ENCODE data around the gene STON2. TPM values are rescaled to one million over a fixed set of nuclear protein-coding genes. Genes with fewer than 3 reads are reported as not detected.

The STON2 gene
- total RNA-seq, 1 donor from 2014 or later = 66.8 TPM

- Mint-ChIP-seq H3K36me3 (ENCODE audit: low read depth, unreplicated experiment) (peaks cover 4% of the 10 kb centered on the region), H3K4me3 (ENCODE audit: unreplicated experiment) (peak overlapping the region; percentile 90), H3K9me3 (ENCODE audit: unreplicated experiment) (no peaks in the 10 kb centered on the region), H3K27me3 (ENCODE audit: unreplicated experiment) (peaks cover 16% of the 10 kb centered on the region), H3K4me1 (ENCODE audit: unreplicated experiment) (peaks cover 22% of the 10 kb centered on the region), H3K27ac (ENCODE audit: unreplicated experiment) (no peak overlapping the region)
- peak; percentile 89 for DNase-seq (ENCODE audit: low spot score)
- TF ChIP-seq, protein P1, sequence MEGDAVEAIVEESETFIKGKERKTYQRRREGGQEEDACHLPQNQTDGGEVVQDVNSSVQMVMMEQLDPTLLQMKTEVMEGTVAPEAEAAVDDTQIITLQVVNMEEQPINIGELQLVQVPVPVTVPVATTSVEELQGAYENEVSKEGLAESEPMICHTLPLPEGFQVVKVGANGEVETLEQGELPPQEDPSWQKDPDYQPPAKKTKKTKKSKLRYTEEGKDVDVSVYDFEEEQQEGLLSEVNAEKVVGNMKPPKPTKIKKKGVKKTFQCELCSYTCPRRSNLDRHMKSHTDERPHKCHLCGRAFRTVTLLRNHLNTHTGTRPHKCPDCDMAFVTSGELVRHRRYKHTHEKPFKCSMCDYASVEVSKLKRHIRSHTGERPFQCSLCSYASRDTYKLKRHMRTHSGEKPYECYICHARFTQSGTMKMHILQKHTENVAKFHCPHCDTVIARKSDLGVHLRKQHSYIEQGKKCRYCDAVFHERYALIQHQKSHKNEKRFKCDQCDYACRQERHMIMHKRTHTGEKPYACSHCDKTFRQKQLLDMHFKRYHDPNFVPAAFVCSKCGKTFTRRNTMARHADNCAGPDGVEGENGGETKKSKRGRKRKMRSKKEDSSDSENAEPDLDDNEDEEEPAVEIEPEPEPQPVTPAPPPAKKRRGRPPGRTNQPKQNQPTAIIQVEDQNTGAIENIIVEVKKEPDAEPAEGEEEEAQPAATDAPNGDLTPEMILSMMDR (IDR thresholded peaks at IDR 0.05; ENCODE audit: unreplicated experiment) = no peak
These were observed 36.4 kb upstream of the STON2 start for GRCh38 chr14:81436296-81437138.

DNA sequence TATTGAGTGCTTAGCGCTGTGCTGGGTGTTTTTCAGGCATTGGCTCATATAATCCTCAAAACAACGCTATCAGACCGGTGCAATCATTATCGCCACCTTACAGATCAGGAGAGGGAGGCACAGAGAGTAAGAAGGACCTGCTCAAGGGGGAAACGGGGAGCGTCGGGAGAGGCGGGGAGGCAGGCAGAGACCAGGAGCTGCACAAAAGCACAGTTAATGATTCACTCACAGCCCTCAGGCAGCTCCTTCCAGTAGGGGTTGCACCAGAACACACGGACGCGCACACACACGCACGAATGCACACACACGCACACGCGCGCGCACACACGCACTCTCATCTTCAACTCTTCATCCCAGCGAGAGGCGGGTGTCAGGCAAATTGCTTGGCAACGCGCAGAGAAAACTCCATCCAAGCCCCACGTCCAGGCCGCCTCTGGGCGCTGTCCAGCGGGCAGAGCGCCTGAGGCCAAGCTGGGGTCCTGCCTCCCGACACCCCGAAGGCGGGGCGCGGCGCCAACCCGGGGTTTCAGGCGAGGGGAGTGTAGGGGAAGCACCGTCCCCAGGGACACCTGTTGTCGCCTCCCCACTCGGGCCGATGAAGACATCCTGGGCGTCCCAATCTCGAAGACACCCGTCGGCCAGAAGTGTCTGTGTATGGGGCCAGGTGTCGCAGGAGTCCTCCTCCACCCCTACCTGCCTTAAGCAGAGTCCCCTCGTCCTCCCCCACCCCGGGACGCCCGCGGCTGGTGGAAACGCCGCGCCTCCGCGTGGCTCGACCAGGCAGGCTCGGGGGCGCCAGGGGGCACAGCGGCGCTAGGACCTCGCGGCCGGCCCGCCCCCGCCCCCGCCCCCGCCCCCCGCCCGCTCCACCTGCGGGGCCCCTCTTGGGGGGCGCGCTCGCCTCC is 35.5 kb upstream of the STON2 start:
- peak; percentile 66 for DNase-seq (ENCODE audit: low spot score)
- TF ChIP-seq, protein P1 (IDR thresholded peaks at IDR 0.05; ENCODE audit: unreplicated experiment) = no peak
- Mint-ChIP-seq H3K4me1 (ENCODE audit: unreplicated experiment) (peaks cover 25% of the 10 kb centered on the region), H3K27ac (ENCODE audit: unreplicated experiment) (no peak overlapping the region), H3K36me3 (ENCODE audit: low read depth, unreplicated experiment) (peaks cover 4% of the 10 kb centered on the region), H3K9me3 (ENCODE audit: unreplicated experiment) (no peaks in the 10 kb centered on the region), H3K27me3 (ENCODE audit: unreplicated experiment) (peaks cover 16% of the 10 kb centered on the region), H3K4me3 (ENCODE audit: unreplicated experiment) (peak overlapping the region; percentile 91)

DNA sequence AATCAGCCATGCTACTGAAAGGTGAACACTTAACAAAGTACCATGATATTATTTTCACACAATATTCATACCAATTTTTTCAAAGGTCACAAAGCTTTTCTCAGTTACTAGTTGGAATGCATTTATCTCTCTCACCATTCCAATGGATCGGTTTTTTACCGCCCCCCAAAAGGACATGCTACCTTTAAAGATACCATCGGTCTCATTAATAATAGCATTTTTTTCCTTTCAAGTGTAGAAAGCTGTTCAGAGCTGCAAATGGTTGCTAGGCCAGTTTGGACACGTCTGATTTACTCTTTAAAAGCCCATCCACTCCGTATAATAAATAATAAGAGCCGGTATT is 34.9 kb upstream of the STON2 start:
- Mint-ChIP-seq H3K9me3 (ENCODE audit: unreplicated experiment) (no peaks in the 10 kb centered on the region), H3K27me3 (ENCODE audit: unreplicated experiment) (peaks cover 16% of the 10 kb centered on the region), H3K4me3 (ENCODE audit: unreplicated experiment) (peak overlapping the region; percentile 91), H3K27ac (ENCODE audit: unreplicated experiment) (no peak overlapping the region), H3K36me3 (ENCODE audit: low read depth, unreplicated experiment) (peaks cover 4% of the 10 kb centered on the region), H3K4me1 (ENCODE audit: unreplicated experiment) (peaks cover 25% of the 10 kb centered on the region)
- TF ChIP-seq, protein P1 (IDR thresholded peaks at IDR 0.05; ENCODE audit: unreplicated experiment) = no peak
- no peak for DNase-seq (ENCODE audit: low spot score)

DNA sequence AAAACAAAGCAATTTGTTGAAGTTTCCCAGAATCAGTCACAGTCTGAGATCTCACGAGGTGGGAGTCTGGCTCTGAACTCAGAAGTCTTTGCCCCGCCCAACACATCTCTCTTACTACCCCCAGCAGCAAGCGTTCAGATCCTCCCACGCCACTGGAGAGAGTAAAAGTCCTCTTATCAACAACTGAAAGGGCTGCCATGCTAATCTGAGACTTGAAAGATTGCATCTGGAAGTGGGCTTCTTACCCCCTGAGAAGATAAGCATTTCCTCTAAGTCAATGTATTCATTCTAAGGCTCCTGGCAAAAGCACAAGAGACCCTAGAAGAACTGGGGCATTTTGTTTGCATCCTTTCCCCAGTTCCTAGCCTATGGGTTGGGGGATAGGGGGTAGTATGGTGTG is 34.1 kb upstream of the STON2 start:
- Mint-ChIP-seq H3K27me3 (ENCODE audit: unreplicated experiment) (peaks cover 16% of the 10 kb centered on the region), H3K4me3 (ENCODE audit: unreplicated experiment) (peak overlapping the region; percentile 45)

More for the DNA sequence above, 34.1 kb upstream of the STON2 start:
- Mint-ChIP-seq H3K4me1 (ENCODE audit: unreplicated experiment) (peaks cover 25% of the 10 kb centered on the region), H3K36me3 (ENCODE audit: low read depth, unreplicated experiment) (peaks cover 4% of the 10 kb centered on the region), H3K27ac (ENCODE audit: unreplicated experiment) (no peak overlapping the region), H3K9me3 (ENCODE audit: unreplicated experiment) (no peaks in the 10 kb centered on the region)
- no peak for DNase-seq (ENCODE audit: low spot score)
- TF ChIP-seq, protein P1 (IDR thresholded peaks at IDR 0.05; ENCODE audit: unreplicated experiment) = no peak

Data from endothelial cell (in vitro differentiated cells).